Measurements from ENCODE around the gene ALDH5A1.

ALDH5A1 gene

GRCh38 chr6:24558516-24558915 is 63.7 kb downstream of the ALDH5A1 start:
- POLR2A ChIA-PET, result no interaction called here
- no peak overlapping the region for H3K4me3 ChIP-seq (ENCODE audit: low read depth, low read length)
- peaks cover 5% of the 10 kb centered on the region; the same call in 1 of the 2 replicates for H3K4me1 ChIP-seq (ENCODE audit: control insufficient read depth, insufficient read depth, low read length)
- no peak for TF ChIP-seq ZFP37 (tag by site-specific recombination; IDR thresholded peaks at IDR 0.05)
- no peak for TF ChIP-seq YY2 (tag by site-specific recombination; IDR thresholded peaks at IDR 0.05)
- no peak for TF ChIP-seq ZNF624 (tag by site-specific recombination; IDR thresholded peaks at IDR 0.05)
- TF ChIP-seq ZNF366 (tag by site-specific recombination; conservative IDR thresholded peaks at IDR 0.05), result no peak
- TF ChIP-seq ZNF302 (tag by site-specific recombination; IDR thresholded peaks at IDR 0.05; ENCODE audit: low read depth), result no peak
- no peak for TF ChIP-seq BCL11A (tag by site-specific recombination; IDR thresholded peaks at IDR 0.05; ENCODE audit: low read depth)
- TF ChIP-seq, protein P1, sequence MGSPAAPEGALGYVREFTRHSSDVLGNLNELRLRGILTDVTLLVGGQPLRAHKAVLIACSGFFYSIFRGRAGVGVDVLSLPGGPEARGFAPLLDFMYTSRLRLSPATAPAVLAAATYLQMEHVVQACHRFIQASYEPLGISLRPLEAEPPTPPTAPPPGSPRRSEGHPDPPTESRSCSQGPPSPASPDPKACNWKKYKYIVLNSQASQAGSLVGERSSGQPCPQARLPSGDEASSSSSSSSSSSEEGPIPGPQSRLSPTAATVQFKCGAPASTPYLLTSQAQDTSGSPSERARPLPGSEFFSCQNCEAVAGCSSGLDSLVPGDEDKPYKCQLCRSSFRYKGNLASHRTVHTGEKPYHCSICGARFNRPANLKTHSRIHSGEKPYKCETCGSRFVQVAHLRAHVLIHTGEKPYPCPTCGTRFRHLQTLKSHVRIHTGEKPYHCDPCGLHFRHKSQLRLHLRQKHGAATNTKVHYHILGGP (tag by site-specific recombination; IDR thresholded peaks at IDR 0.05), result no peak
- TF ChIP-seq, protein P2, sequence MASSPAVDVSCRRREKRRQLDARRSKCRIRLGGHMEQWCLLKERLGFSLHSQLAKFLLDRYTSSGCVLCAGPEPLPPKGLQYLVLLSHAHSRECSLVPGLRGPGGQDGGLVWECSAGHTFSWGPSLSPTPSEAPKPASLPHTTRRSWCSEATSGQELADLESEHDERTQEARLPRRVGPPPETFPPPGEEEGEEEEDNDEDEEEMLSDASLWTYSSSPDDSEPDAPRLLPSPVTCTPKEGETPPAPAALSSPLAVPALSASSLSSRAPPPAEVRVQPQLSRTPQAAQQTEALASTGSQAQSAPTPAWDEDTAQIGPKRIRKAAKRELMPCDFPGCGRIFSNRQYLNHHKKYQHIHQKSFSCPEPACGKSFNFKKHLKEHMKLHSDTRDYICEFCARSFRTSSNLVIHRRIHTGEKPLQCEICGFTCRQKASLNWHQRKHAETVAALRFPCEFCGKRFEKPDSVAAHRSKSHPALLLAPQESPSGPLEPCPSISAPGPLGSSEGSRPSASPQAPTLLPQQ (tag by site-specific recombination; IDR thresholded peaks at IDR 0.05), result no peak
- TF ChIP-seq PRDM4 (tag by site-specific recombination; IDR thresholded peaks at IDR 0.05), result no peak
- H3K36me3 ChIP-seq (ENCODE audit: control insufficient read depth in 2 of 2, insufficient read depth in 1 of 2, low read length in 2 of 2), result no peaks in the 10 kb centered on the region
- H3K27ac ChIP-seq (ENCODE audit: extremely low read depth, low read depth, low read length), result no peak overlapping the region
- CTCF ChIA-PET, result interaction anchor here (0.5 to 1.0 kb wide), 2 partner anchors 11 to 177 kb away, joined by 3 read pairs; no protein-coding TSS in a partner anchor
- no peaks in the 10 kb centered on the region for H3K9me3 ChIP-seq (ENCODE audit: control insufficient read depth, insufficient read depth, low read depth, low read length)

- no peaks in the 10 kb centered on the region for H3K36me3 ChIP-seq (ENCODE audit: control insufficient read depth in 2 of 2, insufficient read depth in 1 of 2, low read length in 2 of 2)
- CTCF ChIA-PET, result interaction anchor here (1.0 to 12.1 kb wide), 4 partner anchors 10 to 142 kb away, joined by 3 to 121 read pairs (median 4); no protein-coding TSS in a partner anchor
Observed at GRCh38 chr6:24564081-24564480, 69.3 kb downstream of the ALDH5A1 start.

DNA sequence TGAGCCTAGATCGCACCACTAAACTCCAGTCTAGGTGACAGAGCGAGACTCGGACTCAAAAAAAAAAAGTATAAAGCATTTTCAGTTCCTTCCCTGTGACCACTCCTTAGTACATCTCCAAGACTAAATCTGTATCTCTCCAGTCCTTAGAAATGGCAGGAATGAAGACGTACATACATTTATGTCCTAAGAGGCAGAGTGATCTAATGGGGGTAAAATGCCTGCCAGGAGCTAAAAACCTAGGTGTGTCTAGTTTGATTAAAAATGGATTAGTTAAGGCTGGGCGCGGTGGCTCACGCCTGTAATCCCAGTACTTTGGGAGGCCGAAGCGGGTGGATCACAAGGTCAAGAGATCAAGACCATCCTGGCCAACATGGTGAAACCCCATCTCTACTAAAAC is 70.4 kb downstream of the ALDH5A1 start:
- Histone ChIP-seq H3K9me3 (ENCODE audit: control insufficient read depth, insufficient read depth, low read depth, low read length) (no peaks in the 10 kb centered on the region), H3K4me3 (ENCODE audit: low read depth, low read length) (no peak overlapping the region), H3K36me3 (ENCODE audit: control insufficient read depth in 2 of 2, insufficient read depth in 1 of 2, low read length in 2 of 2) (no peaks in the 10 kb centered on the region), H3K27ac (ENCODE audit: extremely low read depth, low read depth, low read length) (no peak overlapping the region), H3K4me1 (ENCODE audit: control insufficient read depth, insufficient read depth, low read length) (no peaks in the 10 kb centered on the region)
- CTCF ChIA-PET, result interaction anchor here (0.6 to 12.1 kb wide), 2 partner anchors 17 to 426 kb away, joined by 3 to 121 read pairs; no protein-coding TSS in a partner anchor
- POLR2A ChIA-PET, result interaction anchor here (0.7 kb wide), 1 partner anchor 56 kb away, joined by 7 read pairs; no protein-coding TSS in a partner anchor
- no peak for TF ChIP-seq PRDM6 (tag by site-specific recombination; IDR thresholded peaks at IDR 0.05)
- no peak for TF ChIP-seq ZNF157 (tag by site-specific recombination; IDR thresholded peaks at IDR 0.05)
- no peak for TF ChIP-seq ZNF2 (tag by site-specific recombination; IDR thresholded peaks at IDR 0.05)
- TF ChIP-seq ZNF629 (tag by site-specific recombination; IDR thresholded peaks at IDR 0.05), result no peak
- TF ChIP-seq ZNF366 (tag by site-specific recombination; conservative IDR thresholded peaks at IDR 0.05), result no peak
- TF ChIP-seq ZNF214 (tag by site-specific recombination; IDR thresholded peaks at IDR 0.05; ENCODE audit: borderline replicate concordance), result no peak
- TF ChIP-seq ZNF660 (tag by site-specific recombination; IDR thresholded peaks at IDR 0.05), result no peak
- TF ChIP-seq SP3 (tag by site-specific recombination; IDR thresholded peaks at IDR 0.05), result no peak
- TF ChIP-seq, protein P3, sequence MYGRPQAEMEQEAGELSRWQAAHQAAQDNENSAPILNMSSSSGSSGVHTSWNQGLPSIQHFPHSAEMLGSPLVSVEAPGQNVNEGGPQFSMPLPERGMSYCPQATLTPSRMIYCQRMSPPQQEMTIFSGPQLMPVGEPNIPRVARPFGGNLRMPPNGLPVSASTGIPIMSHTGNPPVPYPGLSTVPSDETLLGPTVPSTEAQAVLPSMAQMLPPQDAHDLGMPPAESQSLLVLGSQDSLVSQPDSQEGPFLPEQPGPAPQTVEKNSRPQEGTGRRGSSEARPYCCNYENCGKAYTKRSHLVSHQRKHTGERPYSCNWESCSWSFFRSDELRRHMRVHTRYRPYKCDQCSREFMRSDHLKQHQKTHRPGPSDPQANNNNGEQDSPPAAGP (tag by site-specific recombination; IDR thresholded peaks at IDR 0.05), result no peak
- TF ChIP-seq ZNF146 (tag by site-specific recombination; IDR thresholded peaks at IDR 0.05), result no peak
- no peak for TF ChIP-seq ZNF670 (tag by site-specific recombination; IDR thresholded peaks at IDR 0.05; ENCODE audit: low read depth)

More at GRCh38 chr6:24564081-24564480, 69.3 kb downstream of the ALDH5A1 start:
- H3K27ac ChIP-seq (ENCODE audit: extremely low read depth, low read depth, low read length), result no peak overlapping the region
- H3K9me3 ChIP-seq (ENCODE audit: control insufficient read depth, insufficient read depth, low read depth, low read length), result no peaks in the 10 kb centered on the region
- POLR2A ChIA-PET, result interaction anchor here (0.6 kb wide), 1 partner anchor 13 kb away, joined by 3 read pairs; no protein-coding TSS in a partner anchor
- no peak for TF ChIP-seq SP2 (tag by site-specific recombination; IDR thresholded peaks at IDR 0.05)
- TF ChIP-seq, protein P4, sequence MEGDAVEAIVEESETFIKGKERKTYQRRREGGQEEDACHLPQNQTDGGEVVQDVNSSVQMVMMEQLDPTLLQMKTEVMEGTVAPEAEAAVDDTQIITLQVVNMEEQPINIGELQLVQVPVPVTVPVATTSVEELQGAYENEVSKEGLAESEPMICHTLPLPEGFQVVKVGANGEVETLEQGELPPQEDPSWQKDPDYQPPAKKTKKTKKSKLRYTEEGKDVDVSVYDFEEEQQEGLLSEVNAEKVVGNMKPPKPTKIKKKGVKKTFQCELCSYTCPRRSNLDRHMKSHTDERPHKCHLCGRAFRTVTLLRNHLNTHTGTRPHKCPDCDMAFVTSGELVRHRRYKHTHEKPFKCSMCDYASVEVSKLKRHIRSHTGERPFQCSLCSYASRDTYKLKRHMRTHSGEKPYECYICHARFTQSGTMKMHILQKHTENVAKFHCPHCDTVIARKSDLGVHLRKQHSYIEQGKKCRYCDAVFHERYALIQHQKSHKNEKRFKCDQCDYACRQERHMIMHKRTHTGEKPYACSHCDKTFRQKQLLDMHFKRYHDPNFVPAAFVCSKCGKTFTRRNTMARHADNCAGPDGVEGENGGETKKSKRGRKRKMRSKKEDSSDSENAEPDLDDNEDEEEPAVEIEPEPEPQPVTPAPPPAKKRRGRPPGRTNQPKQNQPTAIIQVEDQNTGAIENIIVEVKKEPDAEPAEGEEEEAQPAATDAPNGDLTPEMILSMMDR (tag by site-specific recombination; IDR thresholded peaks at IDR 0.05), result peak; percentile 24; the same call in 1 of the 2 replicates
- no peak overlapping the region for H3K4me3 ChIP-seq (ENCODE audit: low read depth, low read length)
- no peaks in the 10 kb centered on the region for H3K4me1 ChIP-seq (ENCODE audit: control insufficient read depth, insufficient read depth, low read length)

Measured in HEK293 (cell line).